ENCODE results near the gene FNDC3B. TPM values are rescaled to one million over a fixed set of nuclear protein-coding genes. Genes with fewer than 3 reads are reported as not detected.

FNDC3B gene
- total RNA-seq, 2 experiments from 2014 or later: 14.4 to 17.8 TPM

DNA sequence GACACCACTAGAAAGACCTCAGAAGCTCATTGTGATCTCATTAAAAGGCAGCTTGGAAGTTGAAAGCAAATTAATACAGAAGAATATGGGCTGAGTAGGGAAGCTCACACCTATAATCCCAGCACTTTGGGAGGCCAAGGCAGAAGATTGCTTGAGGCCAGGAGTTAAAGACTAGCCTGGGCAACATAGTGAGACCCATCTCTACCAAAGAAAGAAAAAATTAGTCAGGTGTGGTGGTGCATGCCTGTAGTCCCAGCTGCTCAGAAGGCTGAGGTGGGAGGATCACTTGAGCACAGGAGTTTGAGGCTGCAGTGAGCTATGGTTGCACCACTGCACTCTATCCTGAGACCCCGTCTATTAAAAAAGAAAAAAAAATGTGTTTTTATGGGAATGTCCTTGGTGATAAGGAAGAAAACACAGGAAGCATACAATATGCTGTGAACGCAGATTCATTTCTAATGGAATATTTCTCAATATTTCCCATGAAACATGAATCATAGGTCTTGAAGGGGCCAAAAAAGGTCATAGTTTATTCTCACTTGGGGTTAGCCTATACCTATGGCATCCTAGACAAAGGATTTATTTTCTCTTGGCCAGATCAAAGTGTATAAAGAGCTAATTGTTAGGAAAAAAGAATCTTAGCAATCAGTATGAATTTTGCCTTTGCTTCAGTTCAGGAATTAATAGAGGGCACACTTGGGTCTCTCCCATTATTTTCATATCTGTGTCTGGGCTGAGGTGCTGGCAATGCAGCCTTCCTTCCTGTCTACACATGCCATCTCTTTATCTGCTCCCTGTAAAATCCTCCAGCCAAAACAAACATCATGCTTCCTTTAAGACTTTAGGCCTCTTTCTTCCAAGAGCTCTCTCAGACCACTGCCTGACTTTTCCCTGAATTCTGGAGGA, 98.2 kb downstream of the FNDC3B start:
- Mint-ChIP-seq H3K27me3 (no peaks in the 10 kb centered on the region), H3K27ac (peak overlapping the region; percentile 38), H3K4me1 (ENCODE audit: low read depth) (peaks cover 65% of the 10 kb centered on the region), H3K9me3 (no peaks in the 10 kb centered on the region), H3K4me3 (no peak overlapping the region), H3K36me3 (peaks cover 4% of the 10 kb centered on the region)
- intact Hi-C loops (cut with micrococcal nuclease): loop anchor here (1.0 to 10.0 kb wide), 7 partner anchors 7 to 617 kb away; partner anchors contain the start of genes ECT2 and FNDC3B
- no peak for DNase-seq
- ChIA-PET CTCF (interaction anchor here (0.6 kb wide), 1 partner anchor 129 kb away, joined by 3 read pairs; no protein-coding TSS in a partner anchor), POLR2A (interaction anchor here (1.2 to 1.5 kb wide), 3 partner anchors 17 to 35 kb away, joined by 3 to 5 read pairs (median 3); no protein-coding TSS in a partner anchor)

DNA sequence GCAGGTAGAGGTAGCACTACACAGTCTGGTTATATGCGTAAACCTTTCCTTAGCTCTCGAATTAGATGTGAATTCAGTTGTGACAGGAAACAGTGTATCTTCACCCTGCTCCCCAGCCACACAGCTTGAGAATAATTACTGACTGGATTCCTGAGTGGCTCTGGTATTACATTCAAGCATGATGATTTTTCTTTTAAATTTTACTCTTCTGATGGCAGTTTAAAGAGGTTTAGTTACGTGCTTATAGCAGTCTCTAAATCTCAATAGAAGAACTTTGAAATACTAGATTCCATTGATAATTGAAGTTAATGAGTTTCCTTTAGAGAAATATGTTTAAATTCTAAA, 98.8 kb downstream of the FNDC3B start:
- ChIA-PET POLR2A (interaction anchor here (1.2 to 1.5 kb wide), 4 partner anchors 17 to 36 kb away, joined by 3 to 7 read pairs (median 4); no protein-coding TSS in a partner anchor), CTCF (no interaction called here)
- DNase-seq: no peak
- H3K9me3 Mint-ChIP-seq: no peaks in the 10 kb centered on the region
- H3K4me3 Mint-ChIP-seq: no peak overlapping the region
- peaks cover 63% of the 10 kb centered on the region for H3K4me1 Mint-ChIP-seq (ENCODE audit: low read depth)
- H3K36me3 Mint-ChIP-seq: peaks cover 4% of the 10 kb centered on the region
- intact Hi-C loops (cut with micrococcal nuclease): loop anchor here (1.0 to 10.0 kb wide), 7 partner anchors 8 to 617 kb away; partner anchors contain the start of genes ECT2 and FNDC3B
- peak overlapping the region; percentile 3 for H3K27ac Mint-ChIP-seq
- H3K27me3 Mint-ChIP-seq: no peaks in the 10 kb centered on the region

DNA sequence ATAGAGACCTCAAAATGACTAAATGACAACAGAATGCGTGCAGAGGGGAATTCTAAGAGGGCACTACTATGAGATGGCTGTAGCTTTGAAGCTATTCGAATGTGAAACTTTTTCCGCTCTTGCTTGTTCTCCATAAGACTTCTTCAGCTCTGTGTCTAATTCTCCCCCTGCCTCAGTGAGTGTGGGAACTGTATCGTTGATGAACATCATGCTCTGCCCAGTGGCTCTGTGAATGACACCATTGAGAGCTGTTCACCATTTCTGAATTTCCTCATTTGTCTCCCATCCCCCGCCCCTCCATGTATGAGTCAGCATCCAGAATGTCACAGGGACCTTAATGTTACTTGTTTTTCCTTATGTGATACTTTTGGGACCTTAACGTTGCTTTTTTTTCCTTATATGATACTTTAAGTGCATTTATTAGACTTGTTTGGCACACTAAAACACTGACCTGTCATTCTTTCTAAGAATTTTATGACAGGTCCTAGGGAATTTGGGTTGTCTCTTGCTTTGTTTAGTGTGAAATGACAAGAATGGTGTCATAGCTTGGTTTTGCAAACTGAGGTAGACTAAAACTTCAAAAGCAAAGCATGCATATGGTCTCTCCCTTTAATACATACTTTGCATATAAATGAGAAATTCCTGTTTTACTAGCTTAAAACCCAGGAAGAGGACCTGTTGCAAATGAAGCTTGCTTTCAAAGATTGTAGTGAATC, 99.6 kb downstream of the FNDC3B start:
- Mint-ChIP-seq H3K4me3 (peak overlapping the region; percentile 33), H3K9me3 (no peaks in the 10 kb centered on the region), H3K27ac (peak overlapping the region; percentile 71), H3K27me3 (no peaks in the 10 kb centered on the region), H3K4me1 (ENCODE audit: low read depth) (peaks cover 56% of the 10 kb centered on the region), H3K36me3 (peaks cover 4% of the 10 kb centered on the region)
- peak; percentile 66 for DNase-seq
- intact Hi-C loops (cut with micrococcal nuclease): loop anchor here (1.0 to 10.0 kb wide), 8 partner anchors 9 to 616 kb away; partner anchors contain the start of genes ECT2 and FNDC3B
- ChIA-PET CTCF (interaction anchor here (0.9 to 2.1 kb wide), 2 partner anchors 98 to 194 kb away, joined by 4 to 9 read pairs; no protein-coding TSS in a partner anchor), POLR2A (interaction anchor here (0.6 to 1.5 kb wide), 5 partner anchors 10 to 110 kb away, joined by 3 to 7 read pairs (median 3); no protein-coding TSS in a partner anchor)

DNA sequence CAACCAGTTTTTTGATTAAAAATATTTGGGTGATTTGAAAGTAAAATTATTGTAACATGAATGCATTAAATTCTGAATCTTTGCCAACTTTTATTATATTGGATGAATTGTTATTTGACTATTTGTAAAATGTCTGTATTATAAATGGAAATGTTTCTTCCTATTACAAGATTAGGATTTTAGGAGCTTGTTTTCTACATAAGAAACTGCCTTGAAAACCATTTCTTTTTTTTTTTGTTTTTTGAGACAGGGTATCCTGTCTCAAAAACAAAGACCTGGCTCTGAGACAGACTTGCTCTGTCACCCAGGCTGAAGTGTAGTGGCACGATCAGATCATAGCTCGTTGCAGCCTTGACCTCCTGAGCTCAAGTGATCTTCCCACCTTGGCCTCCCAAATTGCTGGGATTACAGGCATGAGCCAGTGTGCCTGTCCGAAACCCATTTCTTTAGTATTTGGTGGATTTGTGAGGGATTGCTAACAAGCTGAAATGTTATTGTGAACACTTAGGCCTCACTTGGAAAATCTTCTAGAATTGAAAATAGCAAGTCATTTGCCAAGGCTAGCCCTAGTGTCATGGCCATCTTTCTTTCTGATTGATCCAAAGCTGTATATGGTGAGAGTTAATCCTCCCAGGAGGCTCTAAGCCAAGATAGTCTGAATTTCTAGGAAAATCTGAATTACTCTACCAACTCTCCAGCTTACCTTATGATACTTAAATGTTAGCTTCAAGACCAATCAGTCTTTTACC, 100.3 kb downstream of the FNDC3B start:
- POLR2A ChIA-PET: interaction anchor here (0.6 to 1.5 kb wide), 3 partner anchors 11 to 111 kb away, joined by 3 to 7 read pairs (median 6); no protein-coding TSS in a partner anchor
- Mint-ChIP-seq H3K4me1 (ENCODE audit: low read depth) (peaks cover 56% of the 10 kb centered on the region), H3K27me3 (no peaks in the 10 kb centered on the region), H3K27ac (no peak overlapping the region), H3K36me3 (peaks cover 4% of the 10 kb centered on the region), H3K4me3 (no peak overlapping the region), H3K9me3 (no peaks in the 10 kb centered on the region)
- CTCF ChIA-PET: interaction anchor here (0.6 to 2.1 kb wide), 4 partner anchors 15 to 193 kb away, joined by 3 to 9 read pairs (median 4); no protein-coding TSS in a partner anchor
- DNase-seq: no peak
- intact Hi-C loops (cut with micrococcal nuclease): loop anchor here (1.0 to 10.0 kb wide), 7 partner anchors 32 to 615 kb away; partner anchors contain the start of genes ECT2 and FNDC3B

DNA sequence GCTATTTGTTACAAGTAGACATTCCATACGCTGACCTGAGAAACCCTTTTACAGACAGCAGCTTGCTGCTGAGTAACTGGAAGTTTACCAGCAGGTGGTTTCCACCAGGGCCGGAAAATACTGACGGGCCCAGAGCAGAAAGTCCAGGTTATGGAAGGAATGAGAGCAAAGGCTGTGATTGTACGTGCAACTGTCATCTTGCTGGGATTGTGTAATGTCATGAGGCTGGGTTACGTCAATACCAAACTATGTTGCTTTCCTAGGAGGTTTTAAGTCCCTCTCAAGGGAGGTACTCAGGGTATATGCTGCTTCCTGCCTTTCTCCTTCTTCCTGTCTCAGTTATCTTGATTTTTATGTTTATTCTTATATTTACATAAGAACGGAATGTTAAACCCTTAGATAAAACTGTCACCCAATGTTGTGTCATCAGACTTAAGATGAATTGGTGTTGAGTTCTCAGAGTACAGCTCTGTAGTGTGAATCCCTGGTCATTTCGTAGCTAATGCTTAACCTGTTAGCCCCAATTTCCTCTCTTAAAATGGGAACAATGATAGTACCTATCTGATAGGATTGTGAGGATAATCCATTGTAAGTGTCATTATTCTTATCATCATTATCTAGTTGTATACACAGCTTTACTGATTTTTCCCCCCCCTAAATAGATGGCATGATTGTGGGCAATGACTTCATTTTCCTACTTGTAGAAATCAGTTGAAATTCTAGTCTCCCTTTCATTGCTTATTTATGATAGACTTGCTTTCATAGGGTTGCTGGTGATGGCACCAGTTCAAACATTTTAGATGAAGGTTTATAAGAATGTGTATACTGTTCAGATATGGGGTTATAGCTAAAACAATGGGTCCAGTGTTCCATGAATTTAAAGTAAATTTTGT, 101.4 kb downstream of the FNDC3B start:
- CTCF ChIA-PET: interaction anchor here (1.1 to 2.1 kb wide), 2 partner anchors 100 to 135 kb away, joined by 3 to 9 read pairs; no protein-coding TSS in a partner anchor
- peak; percentile 41 for DNase-seq
- no peak overlapping the region for H3K4me3 Mint-ChIP-seq

DNA sequence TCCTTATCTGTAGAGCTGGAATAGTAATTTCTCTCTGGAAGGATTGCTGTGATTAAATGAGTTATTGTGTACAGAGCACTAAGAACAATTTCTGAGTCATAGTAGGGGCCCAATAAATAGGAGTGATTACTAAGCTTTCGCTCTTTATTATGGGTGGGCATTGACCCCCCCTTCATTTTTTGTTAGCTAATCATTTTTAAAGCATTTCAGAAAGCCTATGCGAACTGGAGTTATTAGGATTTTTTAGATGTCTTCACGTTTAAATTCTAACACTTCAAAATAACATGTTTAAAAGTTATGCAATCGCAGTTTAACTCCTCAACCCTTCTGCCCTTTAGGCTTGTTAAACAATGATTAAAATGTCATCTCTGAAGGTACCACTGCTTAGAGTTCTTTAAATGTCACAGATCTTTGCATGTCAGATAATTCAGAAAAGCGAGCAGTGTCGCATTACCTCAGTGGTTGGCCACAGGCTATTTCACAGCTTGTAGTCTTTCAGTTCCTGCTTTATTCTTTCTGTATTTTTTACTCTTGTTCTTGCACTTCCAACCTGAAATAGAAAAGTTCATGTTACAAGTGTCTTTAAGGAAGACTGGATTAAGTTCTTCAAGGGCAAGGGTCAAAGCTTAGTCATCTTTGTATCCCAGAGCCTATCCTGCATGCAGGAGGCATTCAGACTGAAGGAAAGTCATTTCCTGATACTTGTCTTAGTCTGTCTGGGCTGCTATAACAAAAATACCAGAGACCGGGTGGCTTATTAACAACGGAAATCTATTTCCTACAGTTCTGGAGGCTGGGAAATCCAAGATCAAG, 102.9 kb downstream of the FNDC3B start:
- ChIA-PET POLR2A (no interaction called here), CTCF (interaction anchor here (0.5 to 1.1 kb wide), 4 partner anchors 16 to 200 kb away, joined by 3 to 6 read pairs (median 4); no protein-coding TSS in a partner anchor)
- Mint-ChIP-seq H3K4me3 (no peak overlapping the region), H3K4me1 (ENCODE audit: low read depth) (peaks cover 43% of the 10 kb centered on the region), H3K27me3 (no peaks in the 10 kb centered on the region), H3K9me3 (no peaks in the 10 kb centered on the region), H3K36me3 (no peaks in the 10 kb centered on the region), H3K27ac (no peak overlapping the region)
- intact Hi-C loops (cut with micrococcal nuclease): no loop called here
- DNase-seq: no peak

More for the DNA sequence above, 101.4 kb downstream of the FNDC3B start:
- Mint-ChIP-seq H3K9me3 (no peaks in the 10 kb centered on the region), H3K27ac (no peak overlapping the region), H3K36me3 (peaks cover 4% of the 10 kb centered on the region), H3K4me1 (ENCODE audit: low read depth) (peaks cover 53% of the 10 kb centered on the region), H3K27me3 (no peaks in the 10 kb centered on the region)
- intact Hi-C loops (cut with micrococcal nuclease): no loop called here
- POLR2A ChIA-PET: interaction anchor here (0.7 kb wide), 1 partner anchor 15 kb away, joined by 3 read pairs; no protein-coding TSS in a partner anchor

DNA sequence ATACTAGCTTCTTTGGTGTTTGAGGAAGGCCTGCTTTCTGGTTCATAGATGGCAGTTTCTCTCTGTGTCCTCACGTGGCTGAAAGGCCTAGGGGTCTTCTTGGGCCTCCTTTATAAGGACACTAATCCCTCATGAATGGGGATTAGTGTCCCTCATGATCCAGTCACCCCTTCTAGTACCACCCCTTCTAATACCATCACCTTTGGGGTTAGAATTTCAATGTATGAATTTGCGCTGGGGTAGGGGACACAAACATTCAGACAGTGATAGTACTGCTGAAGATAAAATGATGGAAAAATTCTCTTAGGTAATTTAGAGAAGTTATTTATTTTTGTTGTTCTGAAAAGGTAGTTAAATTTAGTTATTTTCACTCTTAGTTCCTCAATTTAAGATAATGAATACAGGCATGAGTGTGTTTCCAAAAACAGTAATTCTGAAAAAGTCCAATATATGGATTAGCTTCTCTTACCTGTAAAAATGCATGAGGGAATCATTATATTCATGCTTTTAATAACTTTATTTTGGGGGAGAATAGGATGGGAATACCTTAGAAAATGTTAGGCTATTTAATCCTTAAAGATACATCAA, 103.6 kb downstream of the FNDC3B start:
- Mint-ChIP-seq H3K27ac (no peak overlapping the region), H3K4me1 (ENCODE audit: low read depth) (peaks cover 39% of the 10 kb centered on the region), H3K4me3 (no peak overlapping the region), H3K36me3 (no peaks in the 10 kb centered on the region), H3K27me3 (no peaks in the 10 kb centered on the region), H3K9me3 (no peaks in the 10 kb centered on the region)
- POLR2A ChIA-PET: no interaction called here
- intact Hi-C loops (cut with micrococcal nuclease): no loop called here
- DNase-seq: no peak
- CTCF ChIA-PET: interaction anchor here (0.6 to 1.1 kb wide), 3 partner anchors 16 to 199 kb away, joined by 3 to 4 read pairs (median 3); no protein-coding TSS in a partner anchor

DNA sequence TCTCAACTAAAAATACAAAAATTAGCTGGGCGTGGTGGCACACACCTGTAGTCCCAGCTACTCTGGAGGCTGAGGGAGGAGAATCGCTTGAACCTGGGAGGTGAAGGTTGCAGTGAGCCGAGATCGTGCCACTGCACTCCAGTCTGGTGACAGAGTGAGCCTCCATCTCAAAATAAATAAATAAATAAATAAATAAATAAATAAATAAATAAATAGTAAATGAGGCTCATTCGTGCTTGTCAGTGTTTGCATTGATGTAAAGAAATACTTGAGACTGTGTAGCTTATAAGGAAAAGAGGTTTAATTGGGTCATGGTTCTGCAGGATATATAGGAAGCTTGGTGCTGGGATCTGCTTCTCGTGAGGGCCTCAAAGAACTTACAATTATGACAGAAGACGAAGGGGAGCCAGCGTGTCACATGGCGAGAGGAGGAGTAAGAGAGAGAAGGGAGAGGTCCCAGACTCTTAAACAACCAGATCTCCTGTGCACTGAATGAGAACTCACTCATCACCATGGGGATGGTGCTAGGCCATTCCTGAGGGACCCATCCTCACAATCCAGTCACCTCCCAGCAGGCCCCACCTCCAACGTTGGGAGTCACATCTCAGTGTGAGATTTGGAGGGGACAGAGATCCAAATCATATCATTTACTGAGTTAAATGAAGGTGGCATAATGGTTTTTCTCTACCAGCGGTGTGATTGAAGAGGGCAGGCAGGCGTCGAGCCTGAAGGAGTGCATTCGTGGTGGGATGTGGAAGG, 104.5 kb downstream of the FNDC3B start:
- Mint-ChIP-seq H3K27me3 (no peaks in the 10 kb centered on the region), H3K36me3 (no peaks in the 10 kb centered on the region), H3K4me1 (ENCODE audit: low read depth) (peaks cover 40% of the 10 kb centered on the region), H3K9me3 (no peaks in the 10 kb centered on the region), H3K27ac (no peak overlapping the region), H3K4me3 (no peak overlapping the region)
- intact Hi-C loops (cut with micrococcal nuclease): no loop called here
- no peak for DNase-seq
- ChIA-PET CTCF (no interaction called here), POLR2A (interaction anchor here (0.7 kb wide), 1 partner anchor 154 kb away, joined by 5 read pairs; no protein-coding TSS in a partner anchor)

DNA sequence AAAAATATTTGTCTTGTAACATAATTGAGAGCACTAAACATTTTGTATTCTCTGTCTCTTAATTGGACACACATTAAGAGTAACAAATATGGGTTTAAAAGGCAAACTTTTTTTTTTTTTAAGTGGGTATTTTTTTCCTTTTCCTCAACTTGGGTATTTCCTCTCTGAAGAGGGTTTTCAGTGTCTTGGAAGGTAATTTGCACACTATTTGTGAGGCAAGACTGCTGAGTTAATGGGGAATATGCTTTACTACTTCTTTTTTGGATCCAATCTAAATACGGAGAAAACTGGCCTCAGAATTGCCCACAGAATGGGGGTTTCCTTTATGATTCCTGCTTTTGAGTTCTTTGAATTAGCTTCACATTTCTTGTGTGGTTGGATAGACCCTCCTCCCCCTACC, 105.2 kb downstream of the FNDC3B start:
- Mint-ChIP-seq H3K4me3 (no peak overlapping the region), H3K36me3 (no peaks in the 10 kb centered on the region), H3K27me3 (no peaks in the 10 kb centered on the region), H3K4me1 (ENCODE audit: low read depth) (peaks cover 36% of the 10 kb centered on the region), H3K27ac (no peak overlapping the region), H3K9me3 (no peaks in the 10 kb centered on the region)
- ChIA-PET POLR2A (interaction anchor here (0.7 kb wide), 1 partner anchor 155 kb away, joined by 5 read pairs; no protein-coding TSS in a partner anchor), CTCF (interaction anchor here (0.7 kb wide), 1 partner anchor 73 kb away, joined by 3 read pairs; no protein-coding TSS in a partner anchor)
- no peak for DNase-seq
- intact Hi-C loops (cut with micrococcal nuclease): no loop called here

Data from activated CD4-positive, alpha-beta memory T cell treated with anti-CD3 and anti-CD28 coated beads for 36 hours (primary cell).